HepG2 (cell line): Measurements from ENCODE around the gene SEPHS1. TPM values are rescaled to one million over a fixed set of nuclear protein-coding genes. Genes with fewer than 3 reads are reported as not detected.

ENCODE experiments used
- DMTF1 ChIP-seq: sonication (generic); formaldehyde crosslinking; IDR thresholded peaks from 2 replicates; pipeline ENCODE4 v1.4.0; 2020; ENCODE audit warnings: mild to moderate bottlenecking, missing genetic modification reagents
- DR1 ChIP-seq: sonication (generic); formaldehyde crosslinking; IDR thresholded peaks from 2 replicates; pipeline ENCODE4 v1.8.0; 2021; ENCODE audit warnings: mild to moderate bottlenecking, missing genetic modification reagents, inconsistent platforms
- HDAC6 ChIP-seq: fragments of 200-600 bp; sonication (generic); IDR thresholded peaks from 2 replicates; pipeline ENCODE4 v1.7.0; 2017; ENCODE audit warnings: mild to moderate bottlenecking, antibody characterized with exemption, low read length, low read depth
- HOXA7 ChIP-seq: sonication (generic); formaldehyde crosslinking; IDR thresholded peaks from 2 replicates; pipeline ENCODE4 v1.8.1; 2022; ENCODE audit warnings: mild to moderate bottlenecking, missing genetic modification reagents, moderate library complexity
- IKZF5 ChIP-seq: IDR thresholded peaks from 2 replicates; pipeline ENCODE4 v1.6.1; 2018; ENCODE audit warnings: missing genetic modification reagents, mild to moderate bottlenecking, missing compliant biosample characterization
- KDM2A ChIP-seq: sonication (generic); formaldehyde crosslinking; IDR thresholded peaks from 2 replicates; pipeline ENCODE4 v1.4.0; 2020; ENCODE audit warnings: low read depth, missing genetic modification reagents, borderline replicate concordance
- NFAT5 ChIP-seq: sonication (generic); formaldehyde crosslinking; IDR thresholded peaks from 2 replicates; pipeline ENCODE4 v1.4.0; 2020; ENCODE audit warnings: missing genetic modification reagents
- NFRKB ChIP-seq: fragments of 450-650 bp; IDR thresholded peaks from 2 replicates; pipeline ENCODE4 v1.6.1; 2017
- PAX8 ChIP-seq: sonication (generic); formaldehyde crosslinking; IDR thresholded peaks from 2 replicates; pipeline ENCODE4 v1.8.0; 2022; ENCODE audit warnings: mild to moderate bottlenecking, missing genetic modification reagents, borderline replicate concordance
- PRPF4 ChIP-seq: fragments of 200-400 bp; formaldehyde crosslinking; IDR thresholded peaks from 2 replicates; pipeline ENCODE4 v1.6.1; 2016; ENCODE audit warnings: low read length, low read depth; ENCODE audit not compliant: poor library complexity, severe bottlenecking
- RARG ChIP-seq: sonication (generic); formaldehyde crosslinking; IDR thresholded peaks from 2 replicates; pipeline ENCODE4 v1.4.0; 2020; ENCODE audit warnings: low read depth, mild to moderate bottlenecking, missing genetic modification reagents
- TBX2 ChIP-seq: sonication (generic); formaldehyde crosslinking; IDR thresholded peaks from 2 replicates; pipeline ENCODE4 v1.5.0; 2020; ENCODE audit warnings: missing genetic modification reagents, mild to moderate bottlenecking, borderline replicate concordance
- TOE1 ChIP-seq: sonication (generic); formaldehyde crosslinking; IDR thresholded peaks from 2 replicates; pipeline ENCODE4 v1.4.0; 2020; ENCODE audit warnings: mild to moderate bottlenecking, missing genetic modification reagents
- TRAFD1 ChIP-seq: sonication (generic); formaldehyde crosslinking; IDR thresholded peaks from 2 replicates; pipeline ENCODE4 v1.5.1; 2020; ENCODE audit warnings: missing genetic modification reagents, mild to moderate bottlenecking, borderline replicate concordance
- ZNF460 ChIP-seq: sonication (generic); formaldehyde crosslinking; IDR thresholded peaks from 2 replicates; pipeline ENCODE4 v1.5.1; 2020; ENCODE audit warnings: missing genetic modification reagents, mild to moderate bottlenecking, borderline replicate concordance
- ZNF749 ChIP-seq: sonication (generic); formaldehyde crosslinking; IDR thresholded peaks from 2 replicates; pipeline ENCODE4 v1.8.0; 2022; ENCODE audit warnings: mild to moderate bottlenecking, missing genetic modification reagents, moderate library complexity, borderline replicate concordance
- polyA plus RNA-seq, 8 experiments: library from polyadenylated mRNA; depleted of rRNA in 3 of 8; stranded (reverse) in 7 of 8; unstranded in 1 of 8; fragments of >200 nt; fragmentation: Illumina TruSeq in 4 of 8; extraction: Trizol in 4 of 8; gene quantifications; 2 replicates each; pipeline versions ENCODE4 v1.2.1 to v1.2.3, GENCODE V29; 2011 to 2016; ENCODE audit warnings: low read depth in 4 of 8, missing spikeins in 1 of 8, mixed read lengths in 1 of 8; ENCODE audit not compliant: insufficient read depth in 1 of 8
- total RNA-seq, 5 experiments: library from RNA; depleted of rRNA; stranded (reverse); fragments of >200 nt; fragmentation: Illumina TruSeq; extraction: Trizol; gene quantifications; 2 replicates each; pipeline ENCODE4 v1.2.3, GENCODE V29; 2016; ENCODE audit warnings: low read depth in 1 of 5

SEPHS1 gene
- total and polyA plus RNA-seq, 2 of the 13 experiments (the other 11 are each of a cell fraction or from before 2014, with no cell fraction given): 57.8 to 61.5 TPM

GRCh38 chr10:13299437-13300287, 48.4 kb downstream of the SEPHS1 start, which contains the start of gene PHYH (continued):
- TF ChIP-seq TRAFD1 (CRISPR knock-in tag) (no peak), TOE1 (CRISPR knock-in tag) (0 out of 2 replicates have a peak, but pooled peaks have one; percentile 4), KDM2A (CRISPR knock-in tag) (peak; percentile 59), ZNF460 (CRISPR knock-in tag) (no peak), IKZF5 (CRISPR knock-in tag) (peak; percentile 69; the same call in 1 of the 2 replicates), HDAC6 (no peak), NFRKB (no peak), NFAT5 (CRISPR knock-in tag) (peak; percentile 66; the same call in 1 of the 2 replicates), RARG (CRISPR knock-in tag) (no peak), PAX8 (CRISPR knock-in tag) (no peak; the same call in 1 of the 2 replicates), PRPF4 (no peak), DR1 (CRISPR knock-in tag) (peak; percentile 96), TBX2 (CRISPR knock-in tag) (peak; percentile 90), ZNF749 (CRISPR knock-in tag) (no peak), HOXA7 (CRISPR knock-in tag) (no peak), DMTF1 (no peak)
